HG02938 (cell line): ENCODE data around the gene BEAN1.

Source experiments
- ATAC-seq: cut with Tn5 transposase; IDR thresholded peaks from one replicate; pipeline ENCODE4 v1.9.1; 2021; ENCODE audit warnings: mild to moderate bottlenecking, moderate library complexity; ENCODE audit not compliant: unreplicated experiment

BEAN1 gene

GRCh38 chr16:66468321-66468965 is 41.3 kb downstream of the BEAN1 start:
- no peak for ATAC-seq

GRCh38 chr16:66469291-66469946 is 42.3 kb downstream of the BEAN1 start:
- ATAC-seq = no peak

GRCh38 chr16:66469947-66470546 is 43.0 kb downstream of the BEAN1 start:
- ATAC-seq = no peak

- no peak for ATAC-seq
These were observed 43.5 kb downstream of the BEAN1 start for GRCh38 chr16:66470556-66470955.

GRCh38 chr16:66471264-66471663 is 44.2 kb downstream of the BEAN1 start:
- no peak for ATAC-seq

- ATAC-seq = no peak
These were observed 44.8 kb downstream of the BEAN1 start for GRCh38 chr16:66471716-66472393.

GRCh38 chr16:66473051-66473571 is 46.0 kb downstream of the BEAN1 start:
- ATAC-seq = no peak

GRCh38 chr16:66473654-66474519 is 46.8 kb downstream of the BEAN1 start:
- no peak for ATAC-seq

GRCh38 chr16:66474750-66475199 is 47.7 kb downstream of the BEAN1 start:
- peak; percentile 92 for ATAC-seq

- no peak for ATAC-seq
These were observed 48.1 kb downstream of the BEAN1 start for GRCh38 chr16:66475232-66475631.

GRCh38 chr16:66476328-66477027 is 49.4 kb downstream of the BEAN1 start:
- ATAC-seq = no peak

GRCh38 chr16:66477028-66477515 is 50.0 kb downstream of the BEAN1 start:
- no peak for ATAC-seq

- ATAC-seq = peak; percentile 64
These were observed 51.8 kb downstream of the BEAN1 start for GRCh38 chr16:66478733-66479511.

- ATAC-seq = no peak
These were observed 52.7 kb downstream of the BEAN1 start for GRCh38 chr16:66479661-66480264.

GRCh38 chr16:66480265-66481080 is 53.4 kb downstream of the BEAN1 start:
- no peak for ATAC-seq

- no peak for ATAC-seq
These were observed 54.2 kb downstream of the BEAN1 start for GRCh38 chr16:66481081-66481942.

- no peak for ATAC-seq
These were observed 54.9 kb downstream of the BEAN1 start for GRCh38 chr16:66481943-66482390.
